Kidney (tissue), 14 donors: ENCODE measurements around the gene KRTAP24-1. TPM values are rescaled to one million over a fixed set of nuclear protein-coding genes. Genes with fewer than 3 reads are reported as not detected.

Experiments
- DNase-seq, 5 donors: peaks; one replicate each; pipeline ENCODE4 v3.0.0-alpha.2; 2013 to 2020
- FAIRE-seq: peaks from 2 replicates; lab custom pipeline; 2012; peaks lifted over from hg19 to GRCh38; lab: Jason Lieb, UNC
- H3K27ac ChIP-seq, 2 donors: one replicate each; pipeline ENCODE4 v1.7.0; 2013; ENCODE audit warnings: low read depth in 2 of 2, low read length in 2 of 2, inconsistent platforms in 1 of 2
- H3K27me3 ChIP-seq: one replicate; pipeline ENCODE4 v1.7.1; 2013; ENCODE audit warnings: low read length, inconsistent platforms; ENCODE audit not compliant: control insufficient read depth, insufficient read depth
- H3K36me3 ChIP-seq, 3 donors: one replicate each; pipeline versions ENCODE4 v1.7.0 to v1.7.1; 2013; ENCODE audit warnings: low read length in 3 of 3, control low read depth in 1 of 3, inconsistent platforms in 1 of 3; ENCODE audit not compliant: insufficient read depth in 3 of 3, control insufficient read depth in 2 of 3
- H3K4me1 ChIP-seq, 3 donors: one replicate each; pipeline versions ENCODE4 v1.7.0 to v1.7.1; 2013; ENCODE audit warnings: low read length in 3 of 3, inconsistent platforms in 1 of 3, low read depth in 1 of 3; ENCODE audit not compliant: control insufficient read depth in 2 of 3, insufficient read depth in 2 of 3
- H3K4me3 ChIP-seq, 3 donors: one replicate each; pipeline versions ENCODE4 v1.7.0 to v1.8.1; 2013; ENCODE audit warnings: low read length in 3 of 3, control low read depth in 1 of 3, inconsistent platforms in 1 of 3
- H3K9ac ChIP-seq, 3 donors: one replicate each; pipeline versions ENCODE4 v1.7.0 to v1.7.1; 2013; ENCODE audit warnings: low read length in 3 of 3, control low read depth in 1 of 3, inconsistent platforms in 1 of 3
- H3K9me3 ChIP-seq, 3 donors: one replicate each; pipeline versions ENCODE4 v1.7.0 to v1.7.1; 2013; ENCODE audit warnings: low read length in 3 of 3, control low read depth in 1 of 3, inconsistent platforms in 1 of 3; ENCODE audit not compliant: control insufficient read depth in 2 of 3, insufficient read depth in 1 of 3
- CTCF ChIP-seq: IDR thresholded peaks from 3 replicates; pipeline ENCODE4 v1.5.1; 2012; ENCODE audit warnings: mild to moderate bottlenecking, moderate library complexity, borderline replicate concordance; ENCODE audit not compliant: insufficient read depth; ENCODE audit errors: extremely low read depth
- intact Hi-C: fragments of 100-400 bp; cut with DNase I; formaldehyde crosslinking; loops from one replicate; pipeline ENCODE4 v1.11.1; 2022
- polyA plus RNA-seq: library from polyadenylated mRNA; stranded (reverse); fragments of 350-450 nt; fragmentation: Illumina TruSeq; extraction: RNeasy Lipid Tissue Mini Kit (QIAGEN cat#74804); gene quantifications from one replicate; pipeline ENCODE4 v1.2.3, GENCODE V29; 2014; ENCODE audit warnings: low read depth, low replicate concordance; ENCODE audit not compliant: insufficient read depth
- total RNA-seq: library from RNA; stranded (reverse); fragmentation: NEBNext Ultra II Directional; extraction: Animal tissue kit (Norgen Biotek cat#: 25700); gene quantifications from one replicate; pipeline ENCODE4 v1.2.1, GENCODE V29; 2021
- donor health status: control.
- donor health status: control.
- donor health status: control.
- donor health status: control.
- donor health status: control.
- donor health status: DM: yes; HTN: yes; CAD: no.
- donor health status: Normal renal cell carcinoma (clear cell type).

The KRTAP24-1 gene
- total and polyA plus RNA-seq, 2 donors from 2014 or later, result not detected

DNA sequence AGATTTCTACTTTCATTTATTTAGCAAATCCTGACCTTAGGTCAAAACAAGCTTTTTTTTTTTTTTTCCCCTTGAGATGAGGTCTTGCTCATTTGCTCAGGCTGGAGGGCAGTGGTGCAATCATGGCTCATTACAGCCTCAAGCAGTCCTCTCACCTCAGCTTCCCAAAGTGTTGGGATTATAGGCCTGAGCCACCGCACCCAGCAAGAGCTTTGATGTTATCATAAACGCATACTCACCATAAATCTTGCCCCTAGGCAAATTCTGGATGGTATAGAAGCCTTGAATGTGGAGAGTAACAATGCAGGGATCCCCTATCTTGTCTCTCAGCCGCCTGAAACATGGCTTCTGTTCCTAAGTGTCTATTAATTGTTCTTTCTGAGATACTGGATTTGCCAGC lies 42.1 kb downstream of the KRTAP24-1 start:
- FAIRE-seq, result no peak

DNA sequence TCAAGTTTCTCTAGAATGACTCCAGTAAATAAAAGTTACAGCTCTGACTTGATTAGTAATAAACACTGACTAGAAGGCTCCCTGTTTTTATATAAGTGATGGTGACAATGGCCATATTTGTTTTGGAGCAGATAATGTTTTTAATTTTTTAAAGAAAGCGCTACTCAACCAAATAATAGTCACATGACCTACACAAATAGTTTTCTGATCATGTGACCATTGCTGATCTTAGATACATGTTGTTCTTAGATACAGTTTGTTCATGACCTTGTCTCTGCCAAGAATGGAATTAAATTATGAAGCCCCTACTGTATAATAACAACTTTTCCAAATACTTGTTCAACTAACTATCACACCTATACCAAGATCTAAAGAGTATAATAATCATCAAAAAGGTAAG lies 44.6 kb downstream of the KRTAP24-1 start:
- Histone ChIP-seq H3K9ac (no peak overlapping the region), H3K36me3 (no peaks in the 10 kb centered on the region), H3K4me3 (no peak overlapping the region), H3K27me3 (no peaks in the 10 kb centered on the region), H3K4me1 (no peaks in the 10 kb centered on the region), H3K9me3 (no peaks in the 10 kb centered on the region), H3K27ac (no peak overlapping the region)
- FAIRE-seq (no peak), DNase-seq (no peak)
- intact Hi-C loops, result no loop called here
- TF ChIP-seq CTCF, result no peak

More for the DNA sequence above, 42.1 kb downstream of the KRTAP24-1 start:
- no peaks in the 10 kb centered on the region for H3K9me3 ChIP-seq
- no peak for DNase-seq
- no peak for TF ChIP-seq CTCF
- no peaks in the 10 kb centered on the region for H3K36me3 ChIP-seq
- intact Hi-C loops, result no loop called here
- H3K4me1 ChIP-seq, result no peaks in the 10 kb centered on the region
- H3K27ac ChIP-seq, result no peak overlapping the region
- no peak overlapping the region for H3K9ac ChIP-seq
- no peak overlapping the region for H3K4me3 ChIP-seq
- no peaks in the 10 kb centered on the region for H3K27me3 ChIP-seq

DNA sequence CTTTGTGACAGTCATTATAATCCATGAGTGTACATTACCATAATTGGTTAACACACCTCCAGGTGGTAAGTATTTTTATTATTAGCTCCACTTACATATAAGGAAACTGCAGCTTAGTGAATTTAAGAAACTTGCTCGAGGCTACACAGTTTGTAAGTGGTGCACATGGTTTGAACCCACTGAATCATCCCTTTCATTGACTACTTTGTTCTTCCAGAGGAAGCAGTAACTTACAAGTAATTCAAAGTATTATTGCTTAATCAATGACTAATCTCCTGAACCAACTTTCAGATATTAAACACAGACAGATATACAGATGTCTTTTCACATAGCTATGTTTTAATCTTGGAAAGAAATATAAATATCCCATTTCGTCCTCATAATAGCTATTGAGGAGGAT lies 48.1 kb downstream of the KRTAP24-1 start:
- H3K4me1 ChIP-seq, result no peaks in the 10 kb centered on the region
- no peaks in the 10 kb centered on the region for H3K36me3 ChIP-seq
- H3K4me3 ChIP-seq, result no peak overlapping the region
- DNase-seq, result no peak
- no peak overlapping the region for H3K27ac ChIP-seq
- no peaks in the 10 kb centered on the region for H3K27me3 ChIP-seq
- TF ChIP-seq CTCF, result no peak
- intact Hi-C loops, result no loop called here
- no peak for FAIRE-seq
- no peak overlapping the region for H3K9ac ChIP-seq
- no peaks in the 10 kb centered on the region for H3K9me3 ChIP-seq

GRCh38 chr21:30234050-30234449 lies 48.7 kb downstream of the KRTAP24-1 start:
- Histone ChIP-seq H3K9me3 (no peaks in the 10 kb centered on the region), H3K27ac (no peak overlapping the region), H3K36me3 (no peaks in the 10 kb centered on the region), H3K4me1 (no peaks in the 10 kb centered on the region), H3K4me3 (no peak overlapping the region), H3K27me3 (no peaks in the 10 kb centered on the region), H3K9ac (no peak overlapping the region)
- TF ChIP-seq CTCF, result no peak
- no peak for FAIRE-seq
- intact Hi-C loops, result no loop called here
- no peak for DNase-seq
